HepG2 (cell line): ENCODE results near the gene SYNJ2. TPM values are rescaled to one million over a fixed set of nuclear protein-coding genes. Genes with fewer than 3 reads are reported as not detected.

Experiments used
- ATAC-seq: fragments of 200-7000 bp; cut with Tn5 transposase; 3 replicates; pipeline ENCODE4 v1.9.1; 2020; ENCODE audit warnings: mild to moderate bottlenecking, moderate library complexity
- BruUV-seq: library from RNA; stranded (reverse); fragments of 400-500 nt; replicated peaks from 2 replicates; lab custom pipeline; 2021; lab: Mats Ljungman, UMichigan
- CTCF ChIA-PET: fragments of 300-600 bp; formaldehyde crosslinking; extraction: SDS; loops from one replicate; lab custom pipeline; 2021; ENCODE audit warnings: low total read pairs, inconsistent platforms, low intra/inter-chr PET ratio; lab: Yijun Ruan, JAX
- POLR2A ChIA-PET: fragments of 350-600 bp; sonication (Branson Sonifier 250); formaldehyde crosslinking; loops from one replicate; lab custom pipeline; 2020; ENCODE audit warnings: antibody characterized with exemption, inconsistent platforms; lab: Yijun Ruan, JAX
- DNase-seq: peaks from one replicate; pipeline ENCODE4 v3.0.0-alpha.2; 2015; ENCODE audit warnings: low spot score
- FAIRE-seq: peaks from 3 replicates; lab custom pipeline; 2011; peaks lifted over from hg19 to GRCh38; lab: Jason Lieb, UNC
- H2AFZ ChIP-seq: one replicate; pipeline ENCODE4 v1.6.1; 2011; ENCODE audit warnings: low read length, inconsistent platforms
- H3K27ac ChIP-seq: fragments of 300-600 bp; 3 replicates; pipeline ENCODE4 v1.8.0; 2011; ENCODE audit warnings: mixed run types, mild to moderate bottlenecking, mixed read lengths, low read length, inconsistent platforms; ENCODE audit not compliant: insufficient read depth; ENCODE audit errors: extremely low read length
- H3K27me3 ChIP-seq, 2 experiments: fragments of 200-600 bp in 1 of 2; 2 replicates in 1 of 2; 3 replicates in 1 of 2; pipeline versions ENCODE4 v1.6.0 to v1.8.0; 2011; ENCODE audit warnings: low read length in 2 of 2, mild to moderate bottlenecking in 2 of 2, moderate library complexity in 2 of 2, inconsistent platforms in 1 of 2; ENCODE audit not compliant: insufficient read depth in 2 of 2, control insufficient read depth in 1 of 2
- H3K36me3 ChIP-seq, 2 experiments: fragments of 200-600 bp in 1 of 2; replicated peaks in 1 of 2; 2 replicates in 1 of 2; 3 replicates in 1 of 2; pipeline versions ENCODE4 v1.5.1 to v1.8.0; 2011; ENCODE audit warnings: low read length in 2 of 2, inconsistent platforms in 1 of 2; ENCODE audit not compliant: insufficient read depth in 2 of 2, control insufficient read depth in 1 of 2
- H3K4me1 ChIP-seq: 2 replicates; pipeline ENCODE4 v1.5.1; 2012; ENCODE audit warnings: low read length, inconsistent platforms; ENCODE audit not compliant: insufficient read depth
- H3K4me2 ChIP-seq: 2 replicates; pipeline ENCODE4 v1.6.0; 2011; ENCODE audit warnings: low read depth, low read length, inconsistent platforms
- H3K4me3 ChIP-seq, 3 experiments: fragments of 200-600 bp in 1 of 3; sonication (generic), shearing (Covaris generic) in 1 of 3; replicated peaks in 1 of 3; 2 replicates each; pipeline ENCODE4 v1.5.1; 2011 to 2016; ENCODE audit warnings: low read length in 3 of 3, inconsistent platforms in 2 of 3, low read depth in 2 of 3, mild to moderate bottlenecking in 2 of 3, control low read depth in 1 of 3, mixed read lengths in 1 of 3; ENCODE audit not compliant: insufficient read depth in 1 of 3
- H3K79me2 ChIP-seq: one replicate; pipeline ENCODE4 v1.6.1; 2011; ENCODE audit warnings: low read length, inconsistent platforms; ENCODE audit not compliant: insufficient read depth
- H3K9ac ChIP-seq: 2 replicates; pipeline ENCODE4 v1.6.0; 2011; ENCODE audit warnings: mild to moderate bottlenecking, low read depth, low read length, inconsistent platforms; ENCODE audit not compliant: insufficient read depth
- H3K9me3 ChIP-seq: 2 replicates; pipeline ENCODE4 v1.5.1; 2012; ENCODE audit warnings: mild to moderate bottlenecking, low read length
- H4K20me1 ChIP-seq: 2 replicates; pipeline ENCODE4 v1.6.0; 2011; ENCODE audit warnings: inconsistent platforms, mild to moderate bottlenecking, low read length, moderate library complexity; ENCODE audit not compliant: insufficient read depth
- DZIP1 ChIP-seq: sonication (generic); formaldehyde crosslinking; IDR thresholded peaks from 2 replicates; pipeline ENCODE4 v1.5.0; 2020; ENCODE audit warnings: mild to moderate bottlenecking, missing genetic modification reagents
- FOXC1 ChIP-seq: sonication (generic); formaldehyde crosslinking; IDR thresholded peaks from 2 replicates; pipeline ENCODE4 v1.8.0; 2022; ENCODE audit warnings: mild to moderate bottlenecking, missing genetic modification reagents, borderline replicate concordance
- HNF4A ChIP-seq: sonication (generic); formaldehyde crosslinking; IDR thresholded peaks from 2 replicates; pipeline ENCODE4 v1.4.0; 2020; ENCODE audit warnings: missing genetic modification reagents
- MTA3 ChIP-seq: sonication (generic); formaldehyde crosslinking; IDR thresholded peaks from 2 replicates; pipeline ENCODE4 v1.4.0; 2020; ENCODE audit warnings: missing genetic modification reagents
- RFX1 ChIP-seq: fragments of 450-650 bp; IDR thresholded peaks from 2 replicates; pipeline ENCODE4 v1.6.1; 2017
- RFX5 ChIP-seq: IDR thresholded peaks from 2 replicates; pipeline ENCODE4 v1.6.1; 2011; ENCODE audit warnings: low read depth, low read length, improper control_type of control experiment
- SKI ChIP-seq: fragments of 450-650 bp; IDR thresholded peaks from one replicate; pipeline ENCODE4 v1.6.1; 2018; ENCODE audit warnings: mild to moderate bottlenecking; ENCODE audit not compliant: partially characterized antibody
- SPEN ChIP-seq: sonication (generic); formaldehyde crosslinking; IDR thresholded peaks from 2 replicates; pipeline ENCODE4 v1.5.1; 2020; ENCODE audit warnings: low read depth, mild to moderate bottlenecking, missing genetic modification reagents
- UBTF ChIP-seq: sonication (generic); formaldehyde crosslinking; IDR thresholded peaks from 2 replicates; pipeline ENCODE4 v1.4.0; 2020; ENCODE audit warnings: mild to moderate bottlenecking, missing genetic modification reagents
- ZNF12 ChIP-seq: sonication (generic); formaldehyde crosslinking; IDR thresholded peaks from 2 replicates; pipeline ENCODE4 v1.5.0; 2020; ENCODE audit warnings: missing genetic modification reagents
- ZNF224 ChIP-seq: sonication (generic); formaldehyde crosslinking; IDR thresholded peaks from 2 replicates; pipeline ENCODE4 v1.5.0; 2020; ENCODE audit warnings: mild to moderate bottlenecking, missing genetic modification reagents
- ZNF318 ChIP-seq: sonication (generic); formaldehyde crosslinking; IDR thresholded peaks from 2 replicates; pipeline ENCODE4 v1.4.0; 2020; ENCODE audit warnings: mild to moderate bottlenecking, missing genetic modification reagents
- WGBS: methylation state at CpG from one replicate; pipeline ENCODE4 v1.1.6; 2017; ENCODE audit warnings: low lambda C conversion rate; 5-methylcytosine and 5-hydroxymethylcytosine counted together
- in situ Hi-C: cut with HindIII; loops from 2 replicates; pipeline ENCODE4 v1.10.0; 2017; ENCODE audit warnings: low pct_unique_long_range_greater_than_20kb; ENCODE audit not compliant: extremely low pct_ligation_motif_present
- intact Hi-C: fragments of 100-400 bp; cut with micrococcal nuclease; formaldehyde crosslinking; loops from one replicate; pipeline ENCODE4 v1.10.0; 2022; ENCODE audit not compliant: unreplicated experiment
- polyA plus RNA-seq, 8 experiments: library from polyadenylated mRNA; depleted of rRNA in 3 of 8; stranded (reverse) in 7 of 8; unstranded in 1 of 8; fragments of >200 nt; fragmentation: Illumina TruSeq in 4 of 8; extraction: Trizol in 4 of 8; gene quantifications; 2 replicates each; pipeline versions ENCODE4 v1.2.1 to v1.2.3, GENCODE V29; 2011 to 2016; ENCODE audit warnings: low read depth in 4 of 8, missing spikeins in 1 of 8, mixed read lengths in 1 of 8; ENCODE audit not compliant: insufficient read depth in 1 of 8
- total RNA-seq, 5 experiments: library from RNA; depleted of rRNA; stranded (reverse); fragments of >200 nt; fragmentation: Illumina TruSeq; extraction: Trizol; gene quantifications; 2 replicates each; pipeline ENCODE4 v1.2.3, GENCODE V29; 2016; ENCODE audit warnings: low read depth in 1 of 5

Gene SYNJ2
- total and polyA plus RNA-seq, 2 of the 13 experiments (the other 11 are each of a cell fraction or from before 2014, with no cell fraction given), result 39.1 to 57.6 TPM

DNA sequence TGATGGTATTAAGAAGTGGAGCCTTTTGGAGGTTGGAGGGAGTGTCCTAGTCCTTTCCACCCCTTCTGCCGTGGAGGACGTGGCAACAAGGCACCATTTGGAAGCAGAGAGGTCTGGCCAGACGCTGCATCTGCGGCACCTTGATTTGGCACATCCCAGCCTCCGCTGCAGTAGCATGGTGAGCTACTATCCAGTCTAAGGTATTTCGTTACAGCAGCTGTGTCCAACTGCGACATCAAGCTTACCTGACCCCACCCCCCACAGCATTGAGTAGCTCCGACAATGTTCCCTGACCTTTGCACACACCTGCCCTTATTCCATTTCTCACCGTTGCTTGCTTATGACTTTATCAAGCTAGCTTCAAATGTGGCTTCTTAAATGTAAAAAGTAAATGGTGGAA, 29.8 kb upstream of the SYNJ2 start:
- no TSS peak for BruUV-seq
- in situ Hi-C loops, result no loop called here
- TF ChIP-seq RFX1 (no peak), SKI (no peak), MTA3 (no peak), ZNF12 (CRISPR knock-in tag) (peak; percentile 94), UBTF (CRISPR knock-in tag) (0 out of 2 replicates have a peak, but pooled peaks have one; percentile 27), SPEN (CRISPR knock-in tag) (no peak), DZIP1 (CRISPR knock-in tag) (0 out of 2 replicates have a peak, but pooled peaks have one; percentile 59), HNF4A (CRISPR knock-in tag) (peak; percentile 29; the same call in 1 of the 2 replicates), ZNF318 (CRISPR knock-in tag) (no peak), FOXC1 (CRISPR knock-in tag) (0 out of 2 replicates have a peak, but pooled peaks have one; percentile 31), ZNF224 (CRISPR knock-in tag) (no peak), RFX5 (no peak)

More for the DNA sequence above, 29.8 kb upstream of the SYNJ2 start:
- FAIRE-seq, result no peak
- no peaks in the 10 kb centered on the region for H3K79me2 ChIP-seq
- WGBS, result 38% methylated on average over 9 of the region's 9 CpGs
- CTCF ChIA-PET, result interaction anchor here (1.6 kb wide), 1 partner anchor 120 kb away, joined by 4 read pairs; no protein-coding TSS in a partner anchor
- H3K27me3 ChIP-seq, result no peaks in the 10 kb centered on the region; a peak in 1 of 5 replicates
- no peak overlapping the region for H3K9ac ChIP-seq
- H3K4me2 ChIP-seq, result peak overlapping the region; percentile 4
- H3K4me1 ChIP-seq, result peaks cover 50% of the 10 kb centered on the region
- no peaks in the 10 kb centered on the region for H3K9me3 ChIP-seq
- DNase-seq, result no peak
- H4K20me1 ChIP-seq, result no peaks in the 10 kb centered on the region
- intact Hi-C loops, result loop anchor here (5.0 to 10.0 kb wide), 2 partner anchors 123 to 195 kb away; no protein-coding TSS in a partner anchor
- H3K4me3 ChIP-seq, result no peak overlapping the region
- POLR2A ChIA-PET, result interaction anchor here (0.9 to 3.5 kb wide), 3 partner anchors 31 to 75 kb away, joined by 3 to 48 read pairs (median 36); partner anchors contain the start of gene SYNJ2
- no peak overlapping the region for H2AFZ ChIP-seq
- ATAC-seq, result no peak
- H3K27ac ChIP-seq, result no peak overlapping the region
- no peaks in the 10 kb centered on the region for H3K36me3 ChIP-seq
